ENCODE data around the gene ALDH1A3.

- TF ChIP-seq, protein P1, sequence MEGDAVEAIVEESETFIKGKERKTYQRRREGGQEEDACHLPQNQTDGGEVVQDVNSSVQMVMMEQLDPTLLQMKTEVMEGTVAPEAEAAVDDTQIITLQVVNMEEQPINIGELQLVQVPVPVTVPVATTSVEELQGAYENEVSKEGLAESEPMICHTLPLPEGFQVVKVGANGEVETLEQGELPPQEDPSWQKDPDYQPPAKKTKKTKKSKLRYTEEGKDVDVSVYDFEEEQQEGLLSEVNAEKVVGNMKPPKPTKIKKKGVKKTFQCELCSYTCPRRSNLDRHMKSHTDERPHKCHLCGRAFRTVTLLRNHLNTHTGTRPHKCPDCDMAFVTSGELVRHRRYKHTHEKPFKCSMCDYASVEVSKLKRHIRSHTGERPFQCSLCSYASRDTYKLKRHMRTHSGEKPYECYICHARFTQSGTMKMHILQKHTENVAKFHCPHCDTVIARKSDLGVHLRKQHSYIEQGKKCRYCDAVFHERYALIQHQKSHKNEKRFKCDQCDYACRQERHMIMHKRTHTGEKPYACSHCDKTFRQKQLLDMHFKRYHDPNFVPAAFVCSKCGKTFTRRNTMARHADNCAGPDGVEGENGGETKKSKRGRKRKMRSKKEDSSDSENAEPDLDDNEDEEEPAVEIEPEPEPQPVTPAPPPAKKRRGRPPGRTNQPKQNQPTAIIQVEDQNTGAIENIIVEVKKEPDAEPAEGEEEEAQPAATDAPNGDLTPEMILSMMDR (IDR thresholded peaks at IDR 0.05), result no peak
- no peak for TF ChIP-seq EZH2 (IDR thresholded peaks at IDR 0.05; ENCODE audit: borderline replicate concordance, insufficient read depth, low read depth, low read length, poor library complexity, severe bottlenecking)
Measured at GRCh38 chr15:100879464-100880138, at the start of gene ALDH1A3.

All from B cell (primary cell).